Neutrophil (primary cell): ENCODE data around the gene BRSK2.

Source experiments
- H3K27ac ChIP-seq: fragments of 200-600 bp; sonication (generic); 2 replicates; pipeline ENCODE4 v1.5.1; 2016; ENCODE audit warnings: mild to moderate bottlenecking, moderate library complexity
- H3K27me3 ChIP-seq: fragments of 200-600 bp; sonication (generic); 2 replicates; pipeline ENCODE4 v1.6.0; 2016; ENCODE audit warnings: mild to moderate bottlenecking
- H3K36me3 ChIP-seq: fragments of 200-600 bp; sonication (generic); 2 replicates; pipeline ENCODE4 v1.5.1; 2017
- H3K4me1 ChIP-seq, 2 experiments: fragments of 200-600 bp in 1 of 2; sonication (generic) in 1 of 2; 1 replicate in 1 of 2; 2 replicates in 1 of 2; pipeline versions ENCODE4 v1.5.1 to v1.6.1; 2013 to 2016; ENCODE audit warnings: low read depth in 1 of 2, low read length in 1 of 2, mild to moderate bottlenecking in 1 of 2, moderate library complexity in 1 of 2; ENCODE audit not compliant: control insufficient read depth in 1 of 2, insufficient read depth in 1 of 2
- H3K4me3 ChIP-seq, 2 experiments: fragments of 200-600 bp in 1 of 2; sonication (generic) in 1 of 2; 1 replicate in 1 of 2; 2 replicates in 1 of 2; pipeline ENCODE4 v1.5.1; 2013 to 2016; ENCODE audit warnings: low read depth in 1 of 2, low read length in 1 of 2, mild to moderate bottlenecking in 1 of 2, moderate library complexity in 1 of 2
- H3K9me3 ChIP-seq: fragments of 200-600 bp; sonication (generic); 2 replicates; pipeline ENCODE4 v1.5.1; 2016
- CTCF ChIP-seq: fragments of 200-600 bp; sonication (generic); IDR thresholded peaks from 2 replicates; pipeline ENCODE4 v1.5.1; 2016; ENCODE audit warnings: antibody characterized with exemption

The BRSK2 gene

GRCh38 chr11:1459764-1460395, 70.1 kb downstream of the BRSK2 start:
- no peaks in the 10 kb centered on the region for H3K9me3 ChIP-seq

GRCh38 chr11:1460396-1460985, 70.8 kb downstream of the BRSK2 start:
- Histone ChIP-seq H3K4me3 (no peak overlapping the region), H3K27me3 (no peaks in the 10 kb centered on the region)

More at GRCh38 chr11:1459764-1460395, 70.1 kb downstream of the BRSK2 start:
- Histone ChIP-seq H3K27ac (no peak overlapping the region), H3K4me3 (no peak overlapping the region), H3K4me1 (no peaks in the 10 kb centered on the region), H3K27me3 (no peaks in the 10 kb centered on the region), H3K36me3 (peaks cover 3% of the 10 kb centered on the region)
- no peak for TF ChIP-seq CTCF

GRCh38 chr11:1460986-1461825, 71.5 kb downstream of the BRSK2 start:
- peaks cover 8% of the 10 kb centered on the region for H3K36me3 ChIP-seq
- no peaks in the 10 kb centered on the region for H3K27me3 ChIP-seq
- H3K4me1 ChIP-seq = no peaks in the 10 kb centered on the region
- no peak overlapping the region for H3K27ac ChIP-seq
- TF ChIP-seq CTCF = no peak
- no peaks in the 10 kb centered on the region for H3K9me3 ChIP-seq
- H3K4me3 ChIP-seq = no peak overlapping the region

More at GRCh38 chr11:1460396-1460985, 70.8 kb downstream of the BRSK2 start:
- Histone ChIP-seq H3K27ac (no peak overlapping the region), H3K36me3 (peaks cover 8% of the 10 kb centered on the region), H3K4me1 (no peaks in the 10 kb centered on the region), H3K9me3 (no peaks in the 10 kb centered on the region)
- no peak for TF ChIP-seq CTCF

GRCh38 chr11:1461826-1462697, 72.3 kb downstream of the BRSK2 start:
- no peak for TF ChIP-seq CTCF

GRCh38 chr11:1462698-1462975, 72.9 kb downstream of the BRSK2 start:
- Histone ChIP-seq H3K4me3 (no peak overlapping the region), H3K36me3 (peaks cover 8% of the 10 kb centered on the region), H3K27me3 (no peaks in the 10 kb centered on the region), H3K9me3 (no peaks in the 10 kb centered on the region), H3K27ac (no peak overlapping the region), H3K4me1 (no peaks in the 10 kb centered on the region)
- TF ChIP-seq CTCF = no peak

More at GRCh38 chr11:1461826-1462697, 72.3 kb downstream of the BRSK2 start:
- Histone ChIP-seq H3K36me3 (peaks cover 8% of the 10 kb centered on the region), H3K27me3 (no peaks in the 10 kb centered on the region), H3K9me3 (no peaks in the 10 kb centered on the region), H3K4me3 (no peak overlapping the region), H3K27ac (no peak overlapping the region), H3K4me1 (no peaks in the 10 kb centered on the region)
